ENCODE measurements around the gene FGF22.

DNA sequence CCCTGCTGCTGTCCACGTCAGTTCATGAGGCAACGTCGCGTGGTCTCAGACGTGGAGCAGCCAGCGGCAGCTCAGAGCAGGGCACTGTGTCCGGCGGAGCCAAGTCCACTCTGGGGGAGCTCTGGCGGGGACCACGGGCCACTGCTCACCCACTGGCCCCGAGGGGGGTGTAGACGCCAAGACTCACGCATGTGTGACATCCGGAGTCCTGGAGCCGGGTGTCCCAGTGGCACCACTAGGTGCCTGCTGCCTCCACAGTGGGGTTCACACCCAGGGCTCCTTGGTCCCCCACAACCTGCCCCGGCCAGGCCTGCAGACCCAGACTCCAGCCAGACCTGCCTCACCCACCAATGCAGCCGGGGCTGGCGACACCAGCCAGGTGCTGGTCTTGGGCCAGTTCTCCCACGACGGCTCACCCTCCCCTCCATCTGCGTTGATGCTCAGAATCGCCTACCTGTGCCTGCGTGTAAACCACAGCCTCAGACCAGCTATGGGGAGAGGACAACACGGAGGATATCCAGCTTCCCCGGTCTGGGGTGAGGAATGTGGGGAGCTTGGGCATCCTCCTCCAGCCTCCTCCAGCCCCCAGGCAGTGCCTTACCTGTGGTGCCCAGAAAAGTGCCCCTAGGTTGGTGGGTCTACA, 43.1 kb downstream of the FGF22 start:
- TF ChIP-seq, protein P1, sequence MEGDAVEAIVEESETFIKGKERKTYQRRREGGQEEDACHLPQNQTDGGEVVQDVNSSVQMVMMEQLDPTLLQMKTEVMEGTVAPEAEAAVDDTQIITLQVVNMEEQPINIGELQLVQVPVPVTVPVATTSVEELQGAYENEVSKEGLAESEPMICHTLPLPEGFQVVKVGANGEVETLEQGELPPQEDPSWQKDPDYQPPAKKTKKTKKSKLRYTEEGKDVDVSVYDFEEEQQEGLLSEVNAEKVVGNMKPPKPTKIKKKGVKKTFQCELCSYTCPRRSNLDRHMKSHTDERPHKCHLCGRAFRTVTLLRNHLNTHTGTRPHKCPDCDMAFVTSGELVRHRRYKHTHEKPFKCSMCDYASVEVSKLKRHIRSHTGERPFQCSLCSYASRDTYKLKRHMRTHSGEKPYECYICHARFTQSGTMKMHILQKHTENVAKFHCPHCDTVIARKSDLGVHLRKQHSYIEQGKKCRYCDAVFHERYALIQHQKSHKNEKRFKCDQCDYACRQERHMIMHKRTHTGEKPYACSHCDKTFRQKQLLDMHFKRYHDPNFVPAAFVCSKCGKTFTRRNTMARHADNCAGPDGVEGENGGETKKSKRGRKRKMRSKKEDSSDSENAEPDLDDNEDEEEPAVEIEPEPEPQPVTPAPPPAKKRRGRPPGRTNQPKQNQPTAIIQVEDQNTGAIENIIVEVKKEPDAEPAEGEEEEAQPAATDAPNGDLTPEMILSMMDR (IDR thresholded peaks at IDR 0.05): no peak
- TF ChIP-seq POLR2A (IDR thresholded peaks at IDR 0.05) (no peak), EP300 (IDR thresholded peaks at IDR 0.05) (no peak)

Measured in tibial nerve (tissue), 4 donors.